ENCODE results near the gene NCOA1.

Gene NCOA1

DNA sequence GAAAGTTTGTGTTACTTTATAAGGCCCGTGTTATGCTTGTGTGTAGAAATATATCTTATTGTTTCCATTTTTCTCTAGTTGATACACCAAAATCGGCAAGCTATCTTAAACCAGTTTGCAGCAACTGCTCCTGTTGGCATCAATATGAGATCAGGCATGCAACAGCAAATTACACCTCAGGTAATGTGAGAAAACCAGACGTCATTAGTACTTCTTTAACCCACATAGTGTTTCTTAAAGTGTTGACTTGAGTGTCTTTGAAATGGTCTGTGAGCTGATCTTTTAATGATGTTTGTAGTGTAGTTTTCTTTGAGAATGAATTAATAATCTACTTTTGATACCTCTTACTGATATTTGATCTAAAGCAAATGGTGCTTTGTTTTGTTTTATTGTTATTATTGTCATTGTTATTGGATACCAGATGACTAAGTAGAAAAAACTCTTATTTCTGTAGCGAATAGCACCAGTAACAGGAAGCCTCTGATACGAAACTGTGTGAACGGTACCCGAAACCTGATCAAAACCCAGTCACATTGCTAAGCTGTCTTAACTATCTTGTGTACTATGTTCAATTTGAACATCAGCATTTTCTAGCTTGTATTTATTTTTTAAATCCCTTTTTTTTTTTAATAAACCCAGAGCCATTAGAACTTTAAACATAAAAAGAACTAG, 248.4 kb downstream of the NCOA1 start:
- DNase-seq (ENCODE audit: low read depth in 2 of 2) = no peak

DNA sequence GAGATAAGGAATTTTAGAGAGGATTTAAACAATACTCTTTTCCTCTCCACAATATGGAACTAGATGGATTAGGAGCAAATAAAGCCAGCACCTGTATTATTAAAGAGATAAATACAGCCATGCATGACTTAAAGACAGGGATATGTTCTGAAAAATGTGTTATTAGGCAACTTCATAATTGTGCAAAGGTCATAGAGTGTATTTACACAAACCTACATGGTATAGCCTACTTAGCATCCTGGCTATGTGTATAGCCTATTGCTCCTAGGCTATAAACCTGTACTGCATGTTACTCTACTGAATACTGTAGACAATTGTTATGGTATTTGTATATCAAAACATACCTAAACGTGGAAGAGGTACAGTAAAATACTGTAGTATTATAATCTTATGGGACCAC, 249.1 kb downstream of the NCOA1 start:
- DNase-seq (ENCODE audit: low read depth in 2 of 2) = no peak

DNA sequence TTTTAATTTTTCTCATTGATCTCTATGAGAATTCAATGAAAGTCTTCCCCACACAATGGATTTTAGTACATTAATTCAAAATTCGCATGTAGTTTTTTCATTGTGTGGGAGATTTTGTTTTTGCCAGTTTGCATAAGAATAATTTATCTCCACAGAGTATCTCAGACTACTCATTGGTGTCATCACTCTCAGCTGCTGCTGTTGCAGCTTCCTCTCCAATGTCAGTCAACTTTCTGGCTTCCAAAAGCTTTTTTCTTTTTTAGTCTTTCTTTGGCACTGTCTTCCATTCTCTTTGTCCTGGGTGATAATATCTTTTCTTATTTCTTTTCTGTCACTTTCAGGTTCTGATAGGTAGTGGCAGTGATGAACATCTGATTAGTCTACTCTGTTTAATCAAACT, 251.7 kb downstream of the NCOA1 start:
- DNase-seq (ENCODE audit: low read depth in 2 of 2) = no peak

DNA sequence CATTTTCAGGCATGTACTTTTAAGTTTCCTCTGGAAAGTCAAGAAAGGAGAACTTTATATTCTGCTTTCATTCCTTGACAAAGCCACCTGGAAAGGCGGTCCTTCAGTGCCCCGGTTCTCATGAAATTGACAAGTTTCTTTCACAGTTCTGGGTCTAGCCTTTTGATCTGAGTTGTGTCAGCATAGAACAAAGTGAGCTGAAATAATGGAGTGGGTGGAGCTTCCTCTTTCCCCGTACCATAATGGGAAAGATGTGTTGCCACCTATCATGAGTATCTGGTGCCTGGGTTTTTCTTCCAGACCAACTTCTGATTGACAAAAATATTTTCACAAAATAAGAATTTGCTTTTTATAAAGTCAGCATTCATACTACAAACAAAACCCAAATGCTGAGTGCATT, 252.9 kb downstream of the NCOA1 start:
- DNase-seq (ENCODE audit: low read depth in 2 of 2) = no peak

DNA sequence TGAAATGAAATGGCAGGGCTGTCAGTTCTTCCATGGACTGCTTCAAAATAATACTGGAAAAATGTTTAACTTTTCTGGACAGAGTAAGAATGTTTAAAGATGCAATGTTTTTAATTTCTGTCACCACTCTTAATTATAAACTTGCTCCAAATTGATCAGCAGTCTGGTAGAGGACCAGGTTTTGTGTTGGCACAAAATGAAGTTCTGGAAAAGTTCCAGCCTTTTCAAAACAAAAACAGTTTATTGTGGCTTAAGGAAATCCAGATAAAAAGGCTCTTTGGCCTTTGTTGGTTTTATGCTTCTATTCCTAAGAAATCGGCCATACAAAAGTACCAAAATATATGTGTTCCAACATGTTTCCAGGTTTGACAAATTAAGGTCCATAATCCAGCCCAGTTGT, 253.3 kb downstream of the NCOA1 start:
- no peak for DNase-seq (ENCODE audit: low read depth in 2 of 2)

DNA sequence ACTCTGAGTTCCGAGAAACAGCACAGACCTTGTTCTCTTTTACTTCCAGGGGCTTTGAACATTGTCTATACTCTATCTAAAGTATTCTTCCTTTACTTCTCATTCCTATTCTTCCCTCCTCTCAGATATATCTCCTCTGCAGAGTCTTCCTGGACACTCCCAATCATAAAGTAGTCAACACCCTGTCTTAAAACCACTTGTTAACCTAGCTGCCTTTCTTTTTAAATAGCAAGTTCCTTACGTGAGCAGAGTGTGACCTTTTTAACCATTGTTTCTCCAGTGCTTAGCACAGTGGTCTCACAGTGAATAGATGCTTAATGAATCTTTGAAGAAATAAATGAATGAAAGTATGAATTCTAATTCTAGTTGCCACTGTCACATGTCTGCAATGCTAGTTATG, 254.8 kb downstream of the NCOA1 start:
- DNase-seq (ENCODE audit: low read depth in 2 of 2) = no peak

DNA sequence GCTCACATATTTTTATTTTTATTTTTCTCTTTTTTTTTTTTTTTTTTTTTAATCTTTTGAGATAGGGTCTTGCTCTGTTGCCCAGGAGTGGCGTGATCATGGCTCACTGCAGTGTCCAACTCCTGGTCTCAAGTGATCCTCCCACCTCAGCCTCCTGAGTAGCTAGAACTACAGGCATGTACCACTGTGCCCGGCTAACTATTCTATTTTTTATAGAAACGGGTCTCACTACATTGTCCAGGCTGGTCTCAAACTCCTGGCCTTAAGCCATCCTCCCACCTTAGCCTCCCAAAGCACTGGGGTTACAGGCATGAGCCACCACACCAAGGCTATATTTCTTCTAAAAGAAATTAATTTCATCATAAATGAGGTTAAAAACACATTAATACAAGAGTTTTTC, 256.2 kb downstream of the NCOA1 start:
- DNase-seq (ENCODE audit: low read depth in 2 of 2) = no peak

DNA sequence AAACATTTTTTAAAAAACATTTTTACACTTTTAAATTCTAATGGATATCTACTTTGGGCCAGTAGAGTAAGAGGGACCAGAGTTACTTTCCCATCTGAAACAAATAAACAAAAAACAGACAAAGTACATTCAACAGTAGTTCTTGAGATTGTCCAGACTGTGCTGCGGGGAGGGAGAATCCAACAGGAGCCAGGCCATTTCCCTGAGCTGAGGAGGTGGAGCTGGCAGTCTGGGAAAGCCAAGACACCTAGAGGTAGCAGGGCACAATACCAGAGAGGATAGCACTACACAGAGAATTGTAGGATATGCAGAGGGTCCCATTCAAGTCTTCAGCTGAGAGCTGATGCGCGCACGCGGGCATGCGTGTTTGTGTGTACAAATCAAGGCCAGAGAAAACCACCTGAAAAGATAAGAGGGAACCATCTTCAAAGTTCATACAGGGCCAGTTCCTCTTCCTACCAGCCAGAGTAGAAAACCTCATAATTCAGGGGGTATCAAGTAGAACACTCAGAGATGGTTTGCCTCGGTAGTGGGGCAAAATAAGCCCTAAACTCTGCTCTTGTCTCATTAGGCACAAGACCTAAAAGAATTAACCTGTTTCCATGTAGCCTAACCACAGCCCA, 258.1 kb downstream of the NCOA1 start:
- DNase-seq (ENCODE audit: low read depth in 2 of 2) = no peak

DNA sequence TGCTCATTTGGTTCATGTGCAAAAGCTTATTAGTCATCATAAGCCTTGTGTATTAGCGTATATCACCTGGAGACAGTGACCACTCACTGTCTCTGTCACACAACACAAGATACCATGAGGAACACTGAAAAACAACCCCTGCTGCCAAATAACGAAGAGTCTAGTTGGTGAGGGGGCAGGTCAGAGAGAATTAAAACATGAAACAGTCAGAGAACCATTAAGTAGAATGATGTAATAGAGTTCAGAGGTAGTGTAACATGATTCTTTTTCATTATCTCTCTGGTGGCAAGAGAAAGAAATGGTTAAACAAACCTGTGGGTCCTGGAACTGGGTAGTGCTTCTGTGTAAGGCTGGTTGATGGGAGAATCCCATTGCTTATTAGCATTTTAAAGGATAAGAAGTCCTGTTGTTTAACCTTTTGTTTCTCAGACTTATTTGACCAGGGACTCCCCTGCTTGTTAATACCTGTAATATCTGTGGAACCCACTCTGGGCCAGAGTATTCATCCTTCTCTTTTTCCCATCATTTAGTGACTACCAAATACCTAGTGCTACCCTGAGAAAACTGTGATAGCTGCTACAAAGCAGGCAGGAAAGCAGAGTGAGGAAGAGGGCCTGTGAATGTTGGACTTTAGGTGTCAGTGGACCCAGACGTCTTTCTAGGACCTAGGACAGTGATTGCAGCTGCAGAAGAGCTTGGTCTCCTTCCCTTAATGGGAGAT, 264.1 kb downstream of the NCOA1 start:
- no peak for DNase-seq (ENCODE audit: low read depth in 2 of 2)

DNA sequence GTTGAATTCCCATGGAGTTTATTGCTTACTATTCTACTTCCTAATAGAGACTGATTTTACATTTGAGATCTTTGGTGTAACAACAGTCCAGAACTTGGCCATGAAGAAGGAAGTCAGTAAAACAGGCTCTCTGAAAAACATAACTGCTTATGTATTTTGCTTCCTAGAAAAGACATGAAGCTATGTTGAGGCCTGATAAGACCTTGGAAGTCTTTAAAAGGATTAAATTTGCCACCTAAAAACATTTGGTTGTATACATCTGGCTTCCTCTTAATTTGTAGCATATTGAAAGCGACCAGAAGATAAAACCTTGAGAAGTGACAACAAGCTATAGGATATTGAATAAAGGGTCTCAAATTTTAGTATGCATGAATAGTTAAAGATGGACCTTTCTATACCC, 265.7 kb downstream of the NCOA1 start:
- DNase-seq (ENCODE audit: low read depth in 2 of 2) = no peak

DNA sequence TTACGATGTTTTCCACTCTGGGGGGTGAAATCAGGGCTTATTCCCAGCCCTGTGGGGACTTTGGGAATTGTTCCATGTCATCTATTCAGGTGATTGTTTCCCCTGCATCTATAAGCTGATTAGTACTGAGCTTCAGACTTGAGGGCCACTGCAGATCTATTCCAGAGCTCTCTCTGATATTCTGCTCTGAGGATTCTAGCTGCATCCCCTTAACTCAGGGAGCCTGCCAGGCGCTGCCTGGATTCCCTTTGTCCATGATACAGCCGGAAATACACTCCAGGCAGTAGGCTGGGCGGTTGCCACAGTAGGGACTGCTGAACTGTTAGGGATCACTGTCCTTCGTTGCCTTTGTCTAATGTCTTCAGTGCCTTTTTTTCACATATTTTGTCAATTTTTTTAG, 270.8 kb downstream of the NCOA1 start:
- no peak for DNase-seq (ENCODE audit: low read depth in 2 of 2)

DNA sequence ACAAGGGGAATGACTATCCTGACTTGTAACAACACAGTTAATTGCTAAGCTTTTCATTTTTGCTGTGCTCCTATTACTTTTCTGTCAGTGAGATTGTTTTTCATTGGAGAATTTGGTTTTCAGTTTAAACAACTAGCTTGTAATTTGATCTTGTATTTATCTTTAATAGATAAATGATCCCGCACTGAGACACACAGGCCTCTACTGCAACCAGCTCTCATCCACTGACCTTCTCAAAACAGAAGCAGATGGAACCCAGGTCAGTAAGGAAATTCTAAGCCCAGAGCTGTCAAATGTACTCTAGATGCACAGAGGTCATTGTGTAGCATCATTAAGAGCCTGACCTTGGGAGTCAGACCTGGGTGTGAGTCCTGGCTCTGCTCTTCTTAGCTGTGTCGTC, 271.5 kb downstream of the NCOA1 start:
- DNase-seq (ENCODE audit: low read depth in 2 of 2) = no peak

DNA sequence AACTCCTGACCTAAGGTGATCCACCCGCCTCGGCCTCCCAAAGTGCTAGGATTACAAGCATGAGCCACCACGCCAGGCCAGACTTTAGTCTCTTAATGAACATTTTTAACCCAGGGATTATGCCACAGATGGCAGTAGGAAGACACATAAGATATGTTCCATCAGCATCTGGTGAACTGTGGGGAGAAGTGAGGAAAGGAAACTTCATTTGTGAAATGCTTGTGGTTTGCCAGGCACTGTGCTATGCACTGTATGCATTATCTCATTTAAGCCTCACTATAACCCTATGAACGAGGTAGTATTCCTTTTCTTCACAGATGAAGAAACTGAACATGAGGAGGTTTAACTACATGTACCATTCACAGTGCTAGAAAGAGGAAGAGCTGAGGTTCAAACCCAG, 272.8 kb downstream of the NCOA1 start:
- DNase-seq (ENCODE audit: low read depth in 2 of 2) = no peak

DNA sequence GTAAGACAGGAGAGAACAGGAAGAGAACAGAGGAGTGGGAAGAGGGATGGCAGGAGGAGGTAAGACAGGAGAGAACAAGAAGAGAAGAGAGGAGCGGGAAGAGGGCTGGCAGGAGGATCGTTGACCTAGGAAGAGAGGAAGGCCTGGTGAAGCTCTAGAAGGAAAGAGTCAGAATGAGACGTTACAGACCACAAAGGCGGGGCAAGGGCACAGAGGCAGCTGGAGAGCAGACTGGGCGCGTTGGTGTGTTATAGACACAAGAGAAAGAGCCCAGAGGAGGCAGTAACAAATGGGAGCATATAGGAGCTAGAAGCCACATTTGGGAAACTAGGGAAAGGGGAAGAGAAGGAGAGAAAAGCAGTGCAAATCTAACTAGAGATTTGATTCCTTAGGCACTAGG, 275.6 kb downstream of the NCOA1 start:
- no peak for DNase-seq (ENCODE audit: low read depth in 2 of 2)

DNA sequence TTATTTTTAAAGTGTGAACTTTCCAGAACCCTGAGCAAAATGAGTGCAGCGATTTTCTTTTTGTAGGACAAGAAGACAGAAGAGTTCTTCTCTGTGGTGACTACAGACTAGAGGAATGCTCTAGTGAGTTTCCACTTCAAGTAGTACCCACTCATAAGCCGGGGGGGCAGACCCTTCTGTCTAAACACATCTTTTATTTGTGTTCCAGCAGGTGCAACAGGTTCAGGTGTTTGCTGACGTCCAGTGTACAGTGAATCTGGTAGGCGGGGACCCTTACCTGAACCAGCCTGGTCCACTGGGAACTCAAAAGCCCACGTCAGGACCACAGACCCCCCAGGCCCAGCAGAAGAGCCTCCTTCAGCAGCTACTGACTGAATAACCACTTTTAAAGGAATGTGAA, 277.0 kb downstream of the NCOA1 start:
- no peak for DNase-seq (ENCODE audit: low read depth in 2 of 2)

DNA sequence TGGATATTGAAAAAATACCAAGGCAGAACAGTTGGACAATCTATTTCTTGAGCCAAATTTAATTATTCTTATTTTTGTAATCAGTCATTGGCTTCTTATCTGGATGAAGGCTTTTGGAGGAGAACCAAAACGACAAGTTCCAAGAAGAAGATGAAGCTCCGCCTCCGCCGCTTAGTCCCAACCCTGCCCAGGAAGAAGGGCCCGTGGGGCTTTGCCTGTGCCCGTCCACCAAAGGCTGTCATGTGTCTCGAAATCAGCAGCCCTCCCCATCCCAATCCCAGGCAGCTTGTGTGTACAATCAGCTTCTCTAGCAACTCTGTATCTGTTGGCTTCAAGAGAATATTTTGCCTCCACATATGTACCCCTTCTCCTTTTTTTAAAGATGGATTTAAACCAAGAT, 277.5 kb downstream of the NCOA1 start:
- no peak for DNase-seq (ENCODE audit: low read depth in 2 of 2)

DNA sequence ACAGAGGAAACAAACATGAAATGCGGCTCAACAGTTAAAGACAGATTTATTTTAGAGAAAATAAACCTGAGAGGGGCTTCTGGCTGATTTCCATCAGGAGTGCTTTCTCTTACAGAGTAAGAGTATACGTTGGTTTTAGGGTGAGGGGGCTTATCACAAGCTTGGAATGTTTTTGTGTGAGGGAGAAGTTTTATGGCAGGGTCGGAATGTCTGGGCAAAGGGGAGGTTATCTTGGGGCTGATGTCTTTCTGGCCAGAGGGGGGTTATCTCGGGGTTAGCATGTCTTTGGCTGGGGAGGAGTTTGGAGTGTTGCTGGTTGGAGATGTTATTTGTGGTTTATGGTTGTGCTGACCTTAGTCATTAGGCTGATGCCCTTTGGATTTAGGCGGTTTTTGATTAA, 280.0 kb downstream of the NCOA1 start:
- no peak for DNase-seq (ENCODE audit: low read depth in 2 of 2)

DNA sequence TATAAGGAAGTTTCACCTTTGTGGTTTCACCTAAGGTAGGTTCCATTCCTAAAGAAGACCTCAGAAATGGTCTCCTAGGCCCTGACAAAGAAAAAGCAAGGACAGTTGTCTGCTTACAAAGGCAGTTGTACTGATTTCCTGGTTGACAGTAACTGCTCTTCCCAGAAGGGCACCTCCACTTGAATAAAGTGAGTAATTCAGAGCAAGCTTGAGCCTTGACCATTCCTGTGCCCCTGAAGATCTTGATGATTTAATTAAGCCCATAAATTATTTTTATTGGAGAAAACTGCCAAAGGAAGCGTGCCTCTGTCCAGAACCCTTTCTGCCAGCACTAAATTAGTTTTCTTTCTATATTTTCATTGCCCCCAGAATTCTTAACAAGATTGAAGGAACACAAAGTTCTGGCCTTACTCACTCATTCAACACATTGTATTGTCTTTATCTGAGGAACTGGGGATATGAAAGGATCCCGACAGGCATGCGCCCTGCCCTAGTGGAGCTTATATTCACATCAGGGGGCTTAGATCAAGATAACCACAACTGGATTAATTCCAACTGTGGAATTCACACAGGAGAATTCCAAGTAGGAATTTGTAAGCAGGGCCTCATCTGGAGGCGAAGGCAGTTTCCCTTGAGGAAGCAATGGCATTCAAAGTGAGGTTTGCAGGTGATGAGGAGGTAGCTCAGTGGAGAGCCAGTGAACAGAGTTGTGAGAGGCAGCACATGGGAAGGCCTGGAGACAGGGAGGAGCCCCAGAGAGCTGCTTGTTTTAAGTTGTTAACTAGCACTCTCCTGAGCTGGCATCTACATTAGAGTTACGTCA, 280.9 kb downstream of the NCOA1 start:
- DNase-seq (ENCODE audit: low read depth in 2 of 2) = no peak

DNA sequence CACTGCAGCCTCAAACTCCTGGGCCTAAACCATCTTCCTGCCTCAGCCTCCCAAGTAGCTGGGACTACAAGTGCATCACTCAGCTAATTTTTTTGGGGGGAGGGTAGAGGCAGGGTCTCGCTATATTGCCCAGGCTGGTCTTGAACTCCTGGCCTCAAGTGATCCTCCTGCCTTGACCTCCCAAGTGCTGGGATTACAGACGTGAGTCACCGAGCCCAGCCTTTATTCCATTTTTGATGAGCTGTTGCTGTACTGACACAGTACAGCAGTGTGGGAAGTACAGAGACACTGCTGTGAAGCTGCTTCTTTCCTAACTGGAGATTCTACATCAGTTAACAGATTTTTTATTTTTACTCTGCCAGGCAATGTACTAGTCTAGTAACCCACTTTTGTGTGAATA, 283.3 kb downstream of the NCOA1 start:
- DNase-seq (ENCODE audit: low read depth in 2 of 2) = no peak

DNA sequence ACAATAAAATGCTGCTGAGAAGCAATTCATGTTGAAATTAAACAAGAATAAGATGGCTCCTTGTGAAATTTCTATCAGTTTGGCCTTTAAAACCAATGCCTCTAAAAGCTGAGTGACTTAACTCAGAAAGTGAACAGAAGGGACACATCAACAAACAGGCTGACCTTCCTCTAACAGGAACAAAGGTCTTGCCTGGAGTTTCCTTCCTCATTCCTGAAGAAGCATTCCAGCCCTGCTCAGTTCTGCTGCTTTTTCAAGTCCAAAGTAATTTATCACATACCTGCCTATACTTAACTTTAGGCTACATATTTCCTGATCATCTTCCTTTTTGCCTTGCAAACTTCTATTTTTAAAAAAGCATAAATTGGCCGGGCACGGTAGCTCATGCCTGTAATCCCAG, 288.1 kb downstream of the NCOA1 start:
- no peak for DNase-seq (ENCODE audit: low read depth in 2 of 2)

DNA sequence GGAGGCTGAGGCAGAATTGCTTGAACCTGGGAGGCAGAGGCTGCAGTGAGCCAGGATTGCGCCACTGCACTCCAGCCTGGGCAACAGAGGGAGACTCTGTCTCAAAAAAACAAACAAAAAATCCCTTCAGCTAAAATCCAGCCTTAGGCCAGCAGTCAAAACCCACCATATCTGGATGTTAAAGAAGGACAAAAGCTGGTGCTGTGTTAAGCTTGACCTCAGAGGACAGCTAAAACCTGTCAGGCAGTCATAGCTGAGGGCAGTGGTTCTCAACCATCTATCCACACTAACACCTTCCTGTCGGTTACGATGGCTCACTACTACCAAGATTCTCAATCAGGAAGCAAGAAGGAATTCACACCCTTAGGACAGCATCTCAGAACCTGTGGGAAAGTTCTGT, 292.6 kb downstream of the NCOA1 start:
- DNase-seq (ENCODE audit: low read depth in 2 of 2) = no peak

DNA sequence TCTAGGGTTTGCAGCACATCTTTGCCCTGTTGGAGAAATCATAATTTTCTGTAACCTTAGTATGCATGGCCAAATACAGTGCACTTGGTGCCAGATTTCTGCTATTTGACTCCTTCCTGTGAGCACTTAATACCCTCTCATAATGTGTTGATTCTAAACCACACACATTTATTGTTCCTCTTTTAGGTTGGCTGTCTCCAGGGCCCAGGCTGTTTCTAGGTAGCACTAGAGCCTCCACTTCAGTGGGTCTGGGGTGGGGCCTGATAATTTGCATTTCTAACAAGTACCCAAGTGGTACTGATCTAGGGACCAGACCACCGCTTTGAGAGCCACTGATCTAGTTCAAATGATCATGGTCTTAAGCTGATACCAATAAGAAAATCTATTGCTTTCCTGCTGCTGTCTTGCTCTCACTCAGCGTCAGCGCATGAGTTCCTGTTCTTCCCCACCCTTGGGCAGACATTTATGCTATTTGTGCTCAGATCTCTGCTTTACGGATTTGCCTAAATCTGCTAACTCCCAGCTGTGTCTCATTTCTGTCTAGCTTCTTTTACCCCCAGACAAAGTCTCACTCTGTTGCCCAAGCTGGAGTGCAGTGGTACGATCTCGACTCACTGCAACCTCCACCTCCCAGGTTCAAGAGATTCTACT, 294.7 kb downstream of the NCOA1 start:
- DNase-seq (ENCODE audit: low read depth in 2 of 2) = no peak
